ENCODE results near the gene FBXO2.

The FBXO2 gene

DNA sequence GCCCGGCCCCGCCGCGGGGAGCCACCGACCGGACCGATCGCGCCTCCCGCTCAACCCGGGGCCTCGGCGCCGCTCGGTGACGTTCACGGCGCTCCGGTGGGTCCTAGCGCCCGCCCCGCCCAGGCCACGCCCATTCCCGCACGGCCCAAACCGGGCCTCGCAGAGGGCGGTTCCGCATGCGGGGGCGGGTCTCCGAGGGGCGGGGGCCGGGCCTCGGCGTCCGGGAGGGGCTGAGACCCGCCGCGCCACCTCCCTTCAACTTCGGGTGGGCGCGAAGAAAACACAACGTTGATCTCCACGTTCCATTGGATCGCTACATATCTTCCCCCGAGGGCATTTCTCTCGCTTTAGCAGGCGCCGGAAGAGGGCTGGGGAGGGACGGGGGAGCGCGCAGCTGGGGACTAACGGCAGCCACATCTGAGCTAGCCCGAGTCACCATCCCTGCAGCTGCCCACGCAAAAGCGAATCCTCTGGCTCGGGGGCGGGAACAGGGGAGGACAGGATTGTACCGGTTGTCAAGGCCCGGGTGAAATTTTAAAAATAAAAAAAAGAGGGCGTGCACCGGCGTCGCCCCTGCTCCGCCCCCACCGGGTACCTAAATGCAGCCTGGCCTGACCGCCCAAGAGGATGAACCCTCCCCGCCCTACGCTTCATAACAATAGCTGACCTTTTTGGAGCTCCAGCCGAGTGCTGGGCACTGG, 27.0 kb upstream of the FBXO2 start, which contains the start of gene MAD2L2:
MAD2L2 (minus strand) TSS at position 78 of the 701 bp plus-strand sequence. CDS start 547 bp downstream, outside the sequence.
- DNase-seq = peak; percentile 59

DNA sequence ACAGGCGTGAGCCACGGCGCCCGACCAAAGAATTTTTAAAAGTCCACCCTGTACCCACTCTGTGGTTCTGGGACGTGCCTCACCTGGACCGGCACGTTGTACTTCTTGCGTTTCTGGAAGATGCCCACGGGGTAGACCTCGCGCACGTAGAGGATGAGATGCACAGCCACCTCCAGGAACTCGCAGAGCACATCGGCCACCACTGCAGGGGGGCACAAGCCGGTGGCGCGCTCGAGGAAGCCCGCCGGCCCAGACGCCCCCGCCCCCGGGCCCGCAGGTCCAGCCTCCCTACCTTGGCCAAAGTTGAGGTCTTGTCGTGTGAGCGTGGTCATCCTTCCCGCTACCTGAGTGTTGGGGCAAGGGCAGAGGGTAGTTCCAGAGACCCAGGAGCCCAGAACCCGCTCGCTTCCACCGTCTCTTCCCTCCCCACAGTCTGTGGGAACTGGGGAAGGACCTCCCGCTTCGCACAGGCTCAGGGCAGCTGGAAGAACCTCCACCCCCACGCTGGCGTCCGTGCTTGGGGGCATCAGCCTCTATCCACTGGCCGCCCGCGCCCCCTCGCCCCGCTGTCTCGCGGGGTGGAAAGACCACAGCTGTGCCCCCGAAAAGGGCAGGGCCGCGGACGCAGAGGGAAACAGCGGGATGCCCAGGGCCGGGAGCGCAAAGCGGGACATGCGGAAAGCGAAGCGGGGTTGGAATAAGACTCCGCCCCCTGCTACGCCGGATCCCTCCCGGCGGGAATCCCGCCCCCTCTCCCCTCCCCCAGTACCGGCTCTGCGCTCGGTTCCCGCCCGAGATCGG, 26.2 kb upstream of the FBXO2 start:
- no peak for DNase-seq

DNA sequence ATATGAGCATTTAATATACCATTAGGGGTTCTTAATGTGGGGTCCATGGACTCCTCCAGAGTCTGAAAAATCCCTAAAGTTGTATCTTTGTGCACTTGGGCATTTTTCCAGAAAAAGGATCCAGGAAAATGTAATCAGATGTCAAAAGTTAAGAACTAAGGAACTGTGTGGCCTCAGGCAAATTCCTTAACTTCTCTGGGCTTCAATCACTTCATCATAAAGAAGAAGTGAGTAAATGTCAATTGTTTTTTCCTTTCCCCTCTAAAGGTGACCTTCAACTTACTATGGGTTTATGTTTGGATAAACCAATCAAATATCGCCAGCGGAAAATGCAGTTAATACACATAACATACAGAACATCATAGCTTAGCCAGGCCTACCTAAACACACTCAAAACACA, 24.2 kb upstream of the FBXO2 start:
- DNase-seq = no peak

DNA sequence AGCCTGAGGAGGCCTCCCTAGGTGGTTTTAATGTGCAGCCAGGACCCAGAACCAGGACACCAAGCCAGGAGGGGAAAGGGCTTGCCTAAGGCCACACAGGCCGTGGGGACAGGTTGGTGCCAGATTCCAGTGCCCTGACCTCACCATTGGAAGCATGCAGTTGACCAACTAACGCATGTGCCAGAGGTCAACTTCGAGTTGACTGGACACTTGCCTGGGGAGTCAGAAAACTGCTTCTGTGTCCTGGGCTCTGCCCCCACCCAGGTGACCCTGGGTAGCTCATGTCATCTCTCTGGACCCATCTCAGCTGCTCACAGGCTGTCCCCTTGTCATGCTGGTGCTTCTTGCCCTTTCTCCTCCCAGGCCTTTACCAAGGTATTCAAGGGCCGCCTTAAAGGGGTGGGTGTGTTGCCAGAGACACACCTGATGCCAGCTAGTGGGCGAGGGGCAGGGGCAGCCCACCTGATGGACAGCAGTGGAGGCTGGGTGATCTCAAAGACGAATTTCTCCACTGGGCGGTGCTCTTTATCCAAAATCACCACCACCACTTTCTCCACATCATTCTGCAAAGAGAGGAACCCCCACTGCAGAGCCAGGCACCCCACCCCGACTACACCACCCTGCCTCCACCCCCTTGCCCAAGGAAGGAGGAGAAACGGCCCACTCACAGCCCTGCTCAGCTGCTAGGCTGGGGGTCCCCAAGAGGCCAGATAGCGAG, 22.3 kb upstream of the FBXO2 start:
- no peak for DNase-seq

DNA sequence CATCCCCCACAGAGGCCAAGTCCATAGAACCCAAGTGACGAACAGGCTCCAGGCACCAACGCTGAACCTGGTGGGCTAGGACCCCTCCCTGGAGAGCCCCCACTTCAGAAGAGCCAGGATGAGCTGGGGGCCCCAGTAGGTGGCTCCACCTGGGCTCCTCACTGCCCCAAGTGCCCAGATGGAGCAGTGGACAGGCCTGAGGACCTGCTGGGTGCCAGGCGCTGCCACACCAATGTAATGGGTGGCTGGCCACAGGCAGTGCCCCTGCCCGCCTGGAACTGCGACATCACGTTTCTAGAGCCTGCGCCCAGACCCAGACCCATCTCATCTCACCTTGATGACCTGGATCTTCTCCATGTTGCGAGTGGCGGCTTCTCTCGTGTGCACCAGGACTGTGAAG, 21.1 kb upstream of the FBXO2 start:
- no peak for DNase-seq

DNA sequence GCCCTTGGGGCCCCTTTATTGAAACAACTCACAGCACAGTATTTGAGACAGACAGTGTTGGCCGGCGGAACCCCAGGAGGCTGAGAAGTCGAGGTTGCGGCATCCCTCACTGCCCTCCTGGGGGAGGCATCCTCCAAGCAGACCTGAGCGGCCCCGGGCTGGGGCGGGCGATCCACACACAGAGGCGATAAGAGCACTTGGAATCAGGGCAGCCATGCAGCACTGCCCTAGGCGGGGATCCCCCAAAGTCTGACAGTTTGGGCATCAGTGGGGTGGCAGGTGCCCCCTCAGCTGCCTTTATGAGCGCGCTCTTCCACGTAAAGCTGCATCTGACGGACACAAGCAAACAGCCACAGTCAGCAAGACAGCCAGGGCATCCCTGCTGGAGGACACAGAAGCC, 20.3 kb upstream of the FBXO2 start:
- no peak for DNase-seq

DNA sequence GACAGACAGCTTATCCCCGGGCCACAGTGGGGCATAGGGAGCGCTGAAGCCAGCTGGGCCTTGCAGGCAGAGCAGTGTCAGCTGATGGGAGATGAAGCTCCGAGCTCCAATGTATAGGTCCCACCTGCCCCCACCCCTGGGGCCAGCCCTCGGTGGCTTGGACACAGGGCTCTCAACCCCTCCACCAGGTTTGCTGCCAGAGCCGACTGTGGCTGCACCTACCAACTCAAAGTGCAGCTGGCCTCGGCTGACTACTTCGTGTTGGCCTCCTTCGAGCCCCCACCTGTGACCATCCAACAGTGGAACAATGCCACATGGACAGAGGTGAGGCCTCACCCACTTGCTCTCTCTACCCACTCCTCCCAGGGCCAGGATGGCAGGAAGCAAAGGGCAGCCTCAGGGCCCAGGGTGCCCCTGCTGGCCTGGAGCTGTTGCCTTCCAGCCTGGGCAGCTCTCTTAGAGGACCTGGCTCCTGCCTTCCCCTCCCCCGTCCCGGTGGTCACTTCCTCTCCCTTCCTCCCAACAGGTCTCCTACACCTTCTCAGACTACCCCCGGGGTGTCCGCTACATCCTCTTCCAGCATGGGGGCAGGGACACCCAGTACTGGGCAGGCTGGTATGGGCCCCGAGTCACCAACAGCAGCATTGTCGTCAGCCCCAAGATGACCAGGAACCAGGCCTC, 19.0 kb upstream of the FBXO2 start:
- no peak for DNase-seq

DNA sequence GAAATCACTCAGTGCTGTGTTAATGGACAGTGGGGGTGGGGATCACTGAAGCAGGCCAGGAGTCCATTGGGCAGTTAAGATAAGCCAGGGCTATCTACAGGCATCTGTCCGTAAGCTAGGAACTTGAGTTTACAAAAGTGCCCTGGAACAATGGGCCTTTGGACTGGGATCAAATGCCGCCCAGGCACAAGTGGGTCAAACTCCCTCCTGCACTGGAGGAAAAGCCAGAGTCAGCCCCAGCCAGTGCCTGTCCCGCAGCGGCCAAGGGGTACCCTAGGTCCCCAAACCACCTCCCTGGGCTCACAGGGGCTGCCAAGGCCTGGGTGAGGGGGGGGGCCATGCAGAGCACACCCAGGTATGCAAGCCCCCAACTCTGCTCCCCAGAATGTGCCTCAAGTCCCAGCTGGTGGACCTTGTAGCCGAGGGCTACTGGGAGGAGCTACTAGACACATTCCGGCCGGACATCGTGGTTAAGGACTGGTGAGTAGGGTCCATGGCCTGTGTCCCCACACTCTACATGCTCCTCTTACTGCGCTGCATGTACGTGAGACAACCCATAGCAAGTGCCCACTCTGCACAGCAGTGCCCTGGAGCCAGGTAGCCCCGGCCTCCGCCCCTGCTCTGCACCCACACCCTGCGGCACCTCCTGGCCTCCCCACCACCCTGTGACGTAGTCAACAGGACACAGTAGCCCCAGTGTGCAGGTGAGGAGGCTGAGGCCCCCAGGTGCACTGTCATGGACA, 17.5 kb upstream of the FBXO2 start:
- no peak for DNase-seq

DNA sequence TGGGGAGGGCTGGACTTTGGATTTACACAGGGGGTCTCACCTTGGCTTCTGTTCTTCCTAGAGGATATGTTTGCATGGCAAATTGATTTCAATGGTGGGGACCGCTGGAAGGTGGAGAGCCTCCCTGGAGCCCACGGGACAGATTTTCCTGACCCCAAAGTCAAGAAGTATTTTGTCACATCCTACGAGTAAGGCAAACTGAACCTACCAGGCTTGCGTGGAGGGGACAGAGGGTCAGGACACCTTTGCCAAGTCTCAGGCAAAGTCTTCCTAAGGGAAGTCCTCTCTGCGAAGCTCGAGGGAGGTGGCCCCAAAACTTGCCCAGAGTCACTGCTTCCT, 16.9 kb upstream of the FBXO2 start:
- DNase-seq = no peak

DNA sequence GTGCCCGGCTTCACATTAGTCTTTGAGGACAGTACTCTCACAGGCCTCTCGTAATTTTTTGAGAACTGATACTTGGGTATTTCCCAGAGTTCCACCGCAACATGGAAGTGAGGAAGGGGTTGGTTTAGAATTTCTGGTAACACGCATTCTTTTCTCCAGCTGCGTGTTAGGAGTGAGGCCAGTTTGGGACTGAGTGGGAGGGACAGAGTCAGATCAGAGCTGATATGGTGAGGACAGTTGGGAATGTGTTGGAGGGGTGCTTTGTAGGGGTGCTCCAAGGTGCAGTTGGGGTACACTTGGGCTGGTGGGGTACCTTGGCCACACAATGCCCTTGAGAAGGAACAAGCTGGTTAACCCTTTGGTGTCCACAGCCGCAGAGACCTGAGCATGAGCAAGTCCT, 16.5 kb upstream of the FBXO2 start:
- DNase-seq = no peak

DNA sequence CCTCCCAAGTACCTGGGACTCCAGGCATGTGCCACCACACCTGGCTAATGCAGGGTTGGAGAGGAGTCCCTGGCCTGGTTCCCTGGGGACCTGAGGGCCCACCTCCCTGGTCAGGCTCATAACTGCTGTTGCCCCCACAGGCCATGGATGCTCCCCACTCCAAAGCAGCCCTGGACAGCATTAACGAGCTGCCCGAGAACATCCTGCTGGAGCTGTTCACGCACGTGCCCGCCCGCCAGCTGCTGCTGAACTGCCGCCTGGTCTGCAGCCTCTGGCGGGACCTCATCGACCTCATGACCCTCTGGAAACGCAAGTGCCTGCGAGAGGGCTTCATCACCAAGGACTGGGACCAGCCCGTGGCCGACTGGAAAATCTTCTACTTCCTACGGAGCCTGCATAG, 14.3 kb upstream of the FBXO2 start:
- no peak for DNase-seq

DNA sequence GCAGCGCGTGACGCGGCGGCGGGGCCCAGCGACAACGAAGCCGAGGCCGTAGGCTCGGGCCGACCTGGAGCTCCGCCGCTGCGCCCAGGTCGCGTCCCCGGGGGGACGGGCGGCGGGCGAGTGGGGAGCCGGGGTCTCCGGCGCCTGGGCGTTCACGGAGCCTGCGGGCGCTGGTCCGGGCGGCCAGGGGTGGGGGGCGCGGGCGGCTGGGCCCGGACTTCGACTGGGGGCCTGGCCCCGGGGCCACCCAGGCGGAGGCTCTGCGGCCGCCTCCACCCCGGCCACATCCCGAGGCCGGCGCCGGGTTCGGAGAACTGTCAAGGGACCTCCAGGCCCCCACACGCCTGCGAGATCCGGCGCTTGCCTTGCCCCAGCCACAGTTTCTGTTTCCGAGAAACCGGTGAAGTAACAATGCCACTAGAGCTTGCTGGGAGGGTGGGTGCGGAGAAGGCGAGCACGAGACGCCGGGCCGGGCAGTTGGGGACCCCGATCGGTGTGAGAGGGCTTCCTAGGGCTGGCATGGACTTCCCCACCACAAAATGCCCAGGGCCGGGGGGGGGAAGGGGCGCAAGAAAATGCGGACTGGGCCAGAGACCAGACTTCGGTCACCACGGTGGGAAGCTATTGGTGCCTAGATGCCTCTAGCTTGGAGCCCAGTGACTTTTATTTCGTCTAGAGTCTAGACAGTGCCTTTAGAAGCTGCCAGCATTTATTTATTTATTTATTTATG, 10.3 kb upstream of the FBXO2 start:
- no peak for DNase-seq

DNA sequence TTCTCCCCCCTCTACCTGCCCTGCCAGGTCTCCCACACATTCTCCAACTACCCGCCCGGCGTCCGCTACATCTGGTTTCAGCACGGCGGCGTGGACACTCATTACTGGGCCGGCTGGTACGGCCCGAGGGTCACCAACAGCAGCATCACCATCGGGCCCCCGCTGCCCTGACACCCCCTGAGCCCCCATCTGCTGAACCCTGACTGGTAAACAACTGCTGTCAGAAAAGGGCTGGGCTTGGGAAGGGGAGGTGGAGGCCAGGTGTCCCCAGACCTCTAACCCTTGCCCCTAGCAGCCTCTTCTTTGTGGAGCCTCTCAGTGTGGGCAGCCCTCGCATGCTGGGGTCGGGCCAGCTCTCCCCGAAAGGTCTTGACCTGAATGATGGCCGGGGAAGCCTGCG, 6.9 kb upstream of the FBXO2 start:
- DNase-seq = no peak

DNA sequence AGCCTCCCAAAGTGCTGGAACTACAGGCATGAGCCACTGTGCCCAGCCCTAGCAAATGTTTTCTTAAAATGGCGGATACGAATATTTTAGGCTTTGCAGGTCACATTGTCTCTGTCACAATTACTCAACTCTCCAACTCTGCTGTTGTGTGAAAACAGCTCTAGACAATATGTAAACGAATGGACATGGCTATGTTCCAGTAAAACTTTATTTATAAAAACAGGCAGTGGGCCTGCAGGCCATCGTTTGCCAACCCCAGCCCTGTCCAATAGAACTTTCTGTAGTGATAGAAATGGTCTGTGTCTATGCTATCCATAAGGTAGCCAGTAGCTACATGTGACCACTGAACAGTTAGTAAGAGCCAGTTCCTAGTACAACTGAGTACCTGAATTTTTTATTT, 5.5 kb upstream of the FBXO2 start:
- DNase-seq = no peak

DNA sequence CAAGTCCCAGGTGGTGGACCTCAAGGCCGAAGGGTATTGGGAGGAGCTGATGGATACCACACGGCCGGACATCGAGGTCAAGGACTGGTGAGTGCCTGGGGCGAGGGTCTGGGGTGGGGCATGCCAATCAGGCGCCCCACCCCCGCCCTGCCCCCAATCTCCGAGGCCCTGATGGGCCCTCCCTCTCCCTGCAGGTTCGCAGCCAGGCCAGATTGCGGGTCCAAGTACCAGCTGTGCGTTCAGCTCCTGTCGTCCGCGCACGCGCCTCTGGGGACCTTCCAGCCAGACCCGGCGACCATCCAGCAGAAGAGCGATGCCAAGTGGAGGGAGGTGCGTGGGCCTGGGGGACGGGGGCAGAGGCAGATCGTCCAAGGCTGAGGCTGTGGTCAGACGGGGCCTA, 4.3 kb upstream of the FBXO2 start:
- no peak for DNase-seq

DNA sequence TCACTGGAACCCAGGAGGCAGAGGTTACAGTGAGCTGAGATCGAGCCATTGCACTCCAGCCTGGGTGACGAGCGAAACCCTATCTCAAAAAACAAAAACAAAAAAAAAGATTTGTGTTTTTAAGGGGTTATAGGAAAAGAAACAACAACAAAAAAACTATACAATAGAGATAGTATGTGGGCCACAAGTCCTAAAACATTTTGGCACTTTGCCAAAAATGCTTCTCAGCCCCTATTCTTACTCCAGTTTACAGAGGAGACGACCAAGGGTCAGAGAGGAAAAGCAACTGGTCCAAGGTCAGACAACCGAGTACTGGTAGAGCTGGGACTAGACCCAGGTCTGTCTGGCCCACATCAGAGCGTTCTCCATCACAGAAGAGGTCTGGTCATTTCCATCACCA, 3.4 kb upstream of the FBXO2 start:
- no peak for DNase-seq

DNA sequence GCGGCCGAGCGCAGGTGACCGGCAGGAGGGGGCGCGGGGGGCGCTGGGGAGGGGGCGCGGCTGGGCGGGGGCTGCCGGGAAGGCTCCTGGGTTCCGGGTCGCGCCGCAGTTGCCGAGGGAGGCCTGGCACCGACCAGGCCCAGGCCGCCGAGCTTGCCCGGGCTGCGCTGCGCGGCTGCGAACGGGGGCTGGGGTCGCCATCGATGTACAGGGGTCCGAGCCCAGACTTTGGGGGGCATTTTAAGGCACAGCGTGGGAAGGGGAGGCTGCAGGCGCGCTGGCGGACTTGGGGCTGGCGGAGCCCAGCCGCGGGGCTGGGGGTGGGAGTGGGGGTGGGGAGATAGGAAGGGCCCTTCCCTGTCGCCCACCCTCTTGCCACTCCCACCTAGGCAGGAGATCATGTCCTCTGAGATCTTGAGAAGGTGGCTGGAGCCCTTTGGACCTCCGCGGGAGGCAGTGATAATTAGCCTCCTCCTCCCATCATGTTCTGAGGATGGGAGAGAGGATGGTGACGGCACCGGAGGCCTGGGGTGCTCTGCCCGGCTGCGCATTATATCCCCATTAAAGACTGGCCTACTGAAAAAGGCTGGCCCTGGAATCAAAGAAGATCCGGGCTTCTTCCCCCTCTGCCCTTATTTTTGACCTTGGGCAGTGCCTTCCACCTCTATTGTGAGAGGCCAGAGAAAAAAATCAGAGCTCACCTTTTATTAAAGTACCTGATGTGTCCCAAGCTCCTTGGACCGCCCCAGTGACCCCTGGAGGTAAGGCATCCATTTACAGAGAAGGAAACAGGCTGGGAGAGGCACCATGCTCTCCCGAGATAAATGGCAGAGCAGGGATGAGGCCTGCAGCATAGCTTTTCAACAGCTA, 945 bp upstream of the FBXO2 start:
- DNase-seq = no peak

DNA sequence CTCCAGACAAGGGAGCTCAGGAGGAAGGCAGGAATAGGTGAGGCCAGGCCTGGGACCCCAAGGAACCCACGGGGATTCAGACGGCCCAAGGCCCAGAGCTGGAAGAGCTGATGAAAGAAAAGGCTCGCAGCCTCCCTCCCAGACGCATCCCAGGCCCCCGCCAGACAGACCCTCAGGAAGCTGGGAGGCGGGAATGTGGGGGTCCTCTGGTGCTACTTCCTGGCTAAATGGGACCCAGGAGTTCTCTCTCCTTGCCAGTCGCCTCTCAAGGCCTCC, 430 bp downstream of the FBXO2 start:
- DNase-seq = no peak

DNA sequence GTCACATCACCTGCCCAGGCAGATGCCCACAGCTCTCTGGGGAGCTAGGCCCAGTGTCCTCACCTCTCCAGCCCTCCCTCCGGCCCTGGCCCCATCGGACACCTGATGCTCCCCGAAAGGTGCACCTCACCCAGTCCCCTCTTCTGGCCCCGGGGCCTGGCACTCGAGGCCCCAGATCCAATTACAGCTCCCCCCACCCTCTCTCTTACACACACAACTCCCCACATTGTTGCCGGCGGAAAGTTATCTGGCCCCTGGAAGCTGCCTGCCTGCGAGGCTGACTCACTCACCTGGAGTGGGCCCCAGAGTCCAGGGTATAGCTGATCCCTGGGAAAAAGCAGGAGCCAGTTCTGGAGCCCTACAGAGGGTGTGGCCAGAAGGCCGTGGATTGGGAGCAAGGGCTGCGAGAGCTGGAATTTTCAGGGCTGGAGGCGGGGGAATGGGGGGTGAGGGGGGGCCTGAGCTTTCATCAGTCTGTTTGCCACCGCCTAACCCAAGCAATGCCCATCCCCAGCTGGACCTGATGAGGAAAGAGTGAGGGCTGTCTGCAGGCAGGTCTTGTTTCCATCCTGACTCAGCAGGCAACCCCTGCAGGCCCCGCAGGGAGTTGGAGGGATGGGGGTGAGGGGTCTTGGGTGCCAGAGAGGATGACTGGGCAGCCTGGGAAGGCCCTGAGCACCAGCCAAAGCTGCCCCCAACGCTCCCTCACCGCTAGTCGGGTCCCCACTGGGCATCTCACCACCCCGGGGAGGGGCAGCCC, 948 bp downstream of the FBXO2 start:
- no peak for DNase-seq

DNA sequence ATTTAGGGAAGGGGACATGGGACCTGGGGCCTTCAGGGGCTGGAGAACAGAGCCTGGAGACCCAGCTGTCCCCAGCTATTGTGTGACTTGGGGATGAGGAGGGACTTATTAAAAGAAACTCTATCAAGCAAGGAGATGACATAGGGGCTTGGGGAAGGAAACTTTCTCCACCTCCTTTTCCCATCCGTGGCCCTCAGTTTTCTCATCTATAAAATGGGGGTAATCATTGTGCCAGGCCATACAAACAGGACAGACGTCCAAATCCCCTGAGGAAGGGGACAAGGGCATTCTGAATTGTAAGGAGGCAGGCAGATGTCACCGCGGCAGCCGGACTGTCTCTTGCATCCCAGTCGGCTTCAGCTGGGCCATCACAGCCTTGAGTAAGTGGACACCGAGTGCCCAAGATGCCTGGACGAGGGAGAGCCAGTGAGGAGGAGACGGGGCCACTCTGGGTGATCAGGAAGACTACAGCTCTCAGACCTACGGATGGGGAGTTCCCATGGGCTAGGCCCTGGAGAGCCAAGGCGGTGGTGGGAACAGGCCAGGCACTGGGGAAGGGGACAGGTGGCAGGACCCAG, 1.9 kb downstream of the FBXO2 start:
- no peak for DNase-seq

Measured in NCI-H748 treated with DMSO at 0.1 percent for 48 hours (cell line).